Measurements from ENCODE around the gene PRDM16.

Gene PRDM16

DNA sequence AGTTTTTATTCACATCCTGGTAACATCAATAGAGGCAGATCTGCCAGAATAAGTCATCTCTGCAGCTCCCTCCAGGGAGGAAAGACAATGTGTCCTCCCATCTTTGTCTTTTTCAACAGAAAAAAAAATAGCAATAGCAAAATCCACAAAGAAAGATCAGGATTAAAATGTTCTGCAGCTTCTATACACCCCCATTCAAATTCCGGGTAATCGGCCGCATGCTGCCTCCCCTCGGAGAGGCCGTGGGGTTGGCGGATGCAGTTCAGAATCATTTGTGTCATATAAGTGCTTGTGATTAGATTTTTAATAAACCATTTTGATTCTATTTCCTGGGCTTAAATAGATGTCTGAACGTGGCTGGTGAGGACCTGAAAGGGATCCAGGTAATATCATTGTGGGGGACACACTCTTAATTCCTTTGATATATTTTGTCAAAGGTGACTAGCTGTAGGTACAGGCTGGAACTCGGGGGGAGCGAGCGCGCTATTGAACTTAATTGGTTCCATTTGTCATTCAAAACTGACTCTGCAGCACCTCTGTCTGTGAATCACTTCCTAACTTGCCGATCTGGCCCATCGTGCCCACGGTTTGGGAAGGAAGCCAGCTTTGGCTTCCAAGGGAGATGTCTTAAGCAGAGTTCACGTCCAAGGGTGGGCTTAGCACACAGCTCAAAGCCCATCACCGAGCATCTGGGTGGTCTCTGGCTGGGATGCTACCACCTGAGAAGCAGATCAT is 299.9 kb downstream of the PRDM16 start:
- DNase-seq, result no peak

DNA sequence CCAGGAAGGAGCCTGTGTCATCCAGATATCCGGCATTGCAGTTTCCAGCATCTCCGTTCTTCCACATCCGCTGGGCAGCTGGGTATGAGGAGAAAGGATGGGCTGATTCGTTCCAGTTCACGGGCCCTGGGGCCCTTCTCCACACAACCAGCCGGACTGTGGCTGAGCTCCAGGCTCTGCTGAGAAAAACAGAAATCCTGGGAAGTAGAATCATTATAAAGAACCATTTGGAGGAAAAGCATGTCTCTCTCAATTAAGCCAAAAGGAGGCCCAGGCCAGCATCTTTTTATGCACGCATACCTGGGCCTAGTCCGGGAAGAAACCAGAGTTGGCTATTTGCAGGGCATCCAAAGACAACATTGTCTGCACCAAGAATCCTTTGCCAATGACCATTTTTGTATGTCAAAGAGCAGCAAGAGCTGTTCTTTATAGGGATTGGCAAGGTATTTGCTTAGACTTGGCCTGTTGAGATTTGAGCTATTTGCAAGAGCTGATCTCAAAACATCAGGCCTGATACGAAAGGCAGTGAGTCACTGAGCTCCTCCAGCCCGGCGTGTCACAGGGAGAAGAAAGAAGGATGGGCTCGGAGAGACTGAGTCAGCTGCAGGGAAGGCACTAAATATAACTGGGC is 300.6 kb downstream of the PRDM16 start:
- DNase-seq, result no peak

DNA sequence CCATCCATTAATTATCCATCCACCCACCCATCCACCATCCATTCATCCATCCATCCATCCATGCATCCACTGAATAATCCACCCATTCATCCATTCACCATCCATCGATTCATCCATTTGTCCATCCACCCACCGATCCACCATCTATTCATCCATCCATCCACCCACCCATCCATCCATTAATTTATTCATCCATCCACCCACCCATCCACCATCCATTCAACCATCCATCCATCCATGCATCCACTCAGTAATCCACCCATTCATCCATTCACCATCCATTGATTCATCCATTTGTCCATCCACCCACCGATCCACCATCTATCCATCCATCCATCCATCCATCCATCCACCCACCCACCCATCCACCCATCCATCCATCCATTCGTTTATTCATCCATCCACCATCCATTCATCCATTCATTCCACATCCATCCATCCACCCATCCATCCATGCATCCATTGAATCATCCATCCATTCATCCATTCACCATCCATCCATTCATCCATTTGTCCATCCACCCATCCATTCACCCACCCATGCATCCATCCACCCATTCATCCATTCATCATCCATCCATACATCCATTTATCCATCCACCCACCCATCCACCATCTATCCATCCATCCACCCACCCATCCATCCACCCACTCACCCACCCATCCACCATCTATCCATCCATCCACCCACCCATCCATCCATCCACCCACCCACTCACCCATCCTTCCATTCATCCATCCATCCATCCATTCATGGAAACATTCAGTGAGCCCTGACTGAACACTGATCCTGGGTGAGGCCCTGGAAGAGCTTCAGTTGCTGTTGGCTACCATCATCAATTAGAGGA is 302.1 kb downstream of the PRDM16 start:
- DNase-seq, result no peak

DNA sequence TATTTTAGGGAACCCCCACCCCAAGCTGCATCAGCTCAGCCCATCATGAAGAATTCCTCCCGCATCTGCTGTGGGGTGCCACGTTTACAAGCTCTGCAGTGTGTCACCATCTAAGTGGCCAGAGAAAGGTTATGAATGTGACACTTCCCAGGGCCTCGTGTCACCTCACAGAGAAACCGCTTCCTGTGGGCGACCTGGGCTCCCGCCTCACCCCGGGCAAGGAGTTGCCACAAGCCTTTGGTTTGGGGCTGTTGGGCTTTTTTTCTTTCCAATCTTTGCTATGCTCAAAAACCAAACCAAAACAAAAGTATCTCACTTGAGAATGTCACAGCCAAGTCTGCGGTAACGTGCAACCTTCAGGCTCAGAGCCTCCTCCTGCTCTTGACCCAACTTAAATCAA is 303.3 kb downstream of the PRDM16 start:
- DNase-seq, result no peak

DNA sequence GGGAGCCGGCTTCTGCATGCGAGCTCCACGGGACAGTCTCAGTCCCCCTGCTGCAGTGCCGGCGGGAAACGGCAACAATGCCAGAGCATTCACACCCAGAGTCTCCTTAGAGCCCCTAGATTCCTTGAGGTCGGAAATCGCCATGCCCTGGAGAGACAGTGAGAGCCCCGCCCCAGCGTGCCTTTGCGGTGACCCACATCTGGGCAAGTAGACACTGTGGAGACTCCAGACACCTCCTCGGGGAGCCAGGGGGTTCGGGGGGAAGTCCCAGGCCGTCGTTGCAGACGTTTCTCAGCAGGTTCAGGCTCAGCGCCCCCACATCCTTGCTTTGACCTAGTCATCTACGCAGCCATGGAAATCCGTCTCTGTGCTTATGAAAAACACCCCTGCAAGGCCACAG is 304.2 kb downstream of the PRDM16 start:
- DNase-seq, result no peak

DNA sequence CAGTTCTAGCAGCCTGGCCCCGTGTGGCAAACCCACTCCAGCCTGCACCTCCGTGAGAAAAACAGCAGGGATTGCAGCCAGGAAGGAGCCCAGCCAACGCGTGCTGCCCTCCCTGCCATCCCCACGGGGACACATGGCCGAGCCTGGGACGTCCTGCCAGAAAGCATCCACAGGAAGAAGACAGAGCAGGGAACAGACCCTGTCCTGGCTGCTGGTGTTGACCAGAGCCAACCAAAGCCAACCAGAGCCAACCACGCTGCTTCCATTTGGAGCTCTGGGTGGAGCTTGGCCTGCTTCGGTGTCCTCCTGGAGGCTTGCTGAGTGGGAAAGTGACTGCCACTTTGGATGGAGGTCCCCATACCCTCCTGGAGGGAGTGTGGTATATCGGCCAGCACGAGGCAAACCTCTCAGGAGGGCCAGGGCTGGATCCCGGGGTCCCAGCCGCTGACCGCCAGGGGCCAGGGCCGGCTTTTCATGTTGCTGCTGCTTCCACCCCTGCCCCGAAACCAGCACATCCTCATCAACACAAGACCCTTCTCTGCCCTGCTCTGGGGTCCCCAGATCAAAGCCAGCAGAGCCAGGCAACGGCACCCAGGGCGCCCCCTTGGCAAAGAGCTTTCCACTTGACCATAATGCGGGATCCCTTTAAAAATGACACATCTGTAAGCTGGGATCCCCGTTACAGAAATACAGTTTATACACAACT is 304.9 kb downstream of the PRDM16 start:
- DNase-seq, result no peak

DNA sequence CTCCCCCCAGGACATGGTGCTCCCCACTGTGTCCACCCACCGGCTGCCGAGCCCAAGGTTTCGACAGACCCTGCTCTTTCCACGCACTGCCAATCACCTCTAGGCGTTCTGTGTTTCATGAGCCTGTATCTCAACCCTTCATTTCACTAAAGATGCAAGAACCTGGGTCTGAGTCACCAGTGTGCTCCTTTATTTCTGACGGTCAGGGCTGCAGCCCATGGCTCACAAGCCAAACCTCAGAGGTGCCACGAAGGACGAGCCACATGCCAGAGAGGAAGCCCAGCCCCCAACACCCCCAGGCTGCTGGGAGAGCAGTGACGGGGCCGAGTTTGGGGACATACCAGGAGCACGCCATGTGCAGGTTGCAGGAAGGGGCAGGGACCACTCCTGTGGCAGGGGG is 306.2 kb downstream of the PRDM16 start:
- no peak for DNase-seq

DNA sequence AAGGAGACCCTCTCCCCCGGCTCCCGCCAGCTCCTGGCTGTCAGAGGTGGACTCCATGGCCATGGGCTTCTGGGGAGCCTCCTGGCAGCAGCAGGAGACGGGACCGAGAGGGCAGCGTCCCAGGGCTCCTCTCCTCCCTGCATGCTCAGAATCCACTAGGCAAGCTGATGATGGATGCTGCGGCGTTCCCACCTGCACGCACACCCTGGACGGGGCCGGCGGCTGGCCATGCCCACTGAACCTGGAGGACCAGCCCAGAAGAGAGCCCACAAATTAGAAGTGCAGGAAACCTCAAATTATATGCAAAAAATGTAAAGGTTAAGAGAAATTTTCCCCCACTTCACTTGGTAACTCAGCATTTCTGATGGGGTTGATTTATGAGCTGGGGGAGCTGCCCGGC is 308.2 kb downstream of the PRDM16 start:
- DNase-seq, result no peak

DNA sequence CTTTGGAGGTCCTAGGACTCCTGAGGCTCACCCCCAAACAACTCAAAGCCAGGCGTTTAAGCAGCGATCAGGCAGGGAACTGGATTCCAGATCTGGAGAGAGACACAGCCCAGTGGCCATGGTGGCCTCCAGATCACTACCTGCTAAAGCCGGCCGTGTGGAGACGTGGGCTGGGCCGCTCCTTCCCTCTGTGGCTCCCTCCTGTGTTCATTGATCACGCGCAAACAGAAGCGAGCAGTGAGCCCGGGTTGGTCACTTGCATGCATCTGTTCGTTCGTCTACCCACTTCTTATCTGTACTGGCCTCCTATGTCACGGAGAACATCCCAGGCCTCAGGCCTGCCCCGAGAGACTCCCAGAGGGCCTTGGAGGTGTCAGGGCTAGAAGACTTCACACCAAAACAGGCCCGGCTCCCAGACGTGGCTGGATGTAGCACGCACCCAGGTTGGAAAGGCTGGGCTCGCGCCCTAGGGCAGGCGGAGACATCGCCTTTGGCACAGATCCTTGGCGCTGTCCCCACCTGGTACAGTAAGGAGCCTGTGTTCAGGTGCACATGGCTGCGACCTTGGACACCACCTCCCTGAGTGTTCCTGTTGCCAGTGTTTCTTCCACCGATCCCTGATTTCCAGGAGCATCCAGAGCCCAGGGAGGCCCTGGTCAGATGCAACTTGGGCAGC is 308.7 kb downstream of the PRDM16 start:
- DNase-seq, result no peak

DNA sequence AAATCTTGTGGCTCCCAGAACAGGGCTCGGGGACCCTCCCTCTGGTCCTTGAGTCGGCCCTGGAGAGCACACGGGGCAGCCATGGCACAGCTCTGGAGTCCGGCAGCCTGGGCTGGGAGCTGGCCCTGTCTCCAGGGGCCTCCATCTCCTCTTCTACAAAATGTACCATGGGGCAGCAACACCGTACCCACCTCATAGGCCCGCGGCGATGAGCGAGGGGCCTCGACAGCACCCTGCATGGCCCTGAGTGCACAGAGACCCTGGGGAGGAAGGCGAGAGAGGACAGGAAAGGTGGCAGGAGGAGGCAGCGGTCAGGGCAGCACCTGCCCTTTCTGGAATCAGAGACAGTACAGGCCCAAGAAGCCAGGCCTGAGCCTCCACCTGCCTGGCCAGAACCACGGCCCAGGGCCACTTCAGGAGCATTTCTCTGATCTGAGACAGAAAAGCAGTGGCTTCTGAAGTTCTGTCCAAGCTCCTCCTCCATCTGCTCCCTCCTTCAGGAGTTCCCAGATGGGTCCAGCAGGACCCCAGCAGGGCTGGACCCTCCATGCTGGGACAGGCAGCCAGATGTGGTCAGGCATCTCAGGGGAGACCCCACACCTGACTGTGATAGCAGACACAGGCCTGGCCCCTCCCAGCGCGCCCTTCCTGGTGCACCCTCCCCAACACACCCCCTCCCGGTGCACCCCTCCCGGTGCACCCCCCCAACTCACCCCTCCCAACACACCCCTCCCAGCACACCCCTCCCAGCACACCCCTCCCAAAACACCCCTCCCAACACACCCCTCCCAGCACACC is 309.6 kb downstream of the PRDM16 start:
- no peak for DNase-seq

DNA sequence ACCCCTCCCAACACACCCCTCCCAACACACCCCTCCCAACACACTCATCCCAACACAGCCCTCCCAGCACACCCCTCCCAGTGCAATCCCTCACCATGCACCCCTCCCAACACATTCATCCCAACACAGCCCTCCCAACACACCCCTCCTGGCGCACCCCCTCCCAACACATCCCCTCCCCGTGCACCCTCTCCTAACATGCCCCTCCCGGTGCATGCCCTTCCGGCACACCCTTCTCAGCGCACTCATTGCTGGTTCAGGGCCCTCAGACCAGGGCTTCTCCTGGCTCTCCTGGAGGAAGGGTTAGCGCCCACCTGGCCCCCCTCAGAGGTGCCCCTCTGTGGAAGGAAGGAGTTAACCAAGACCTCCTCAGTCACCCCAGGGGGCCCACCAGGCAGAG is 310.9 kb downstream of the PRDM16 start:
- no peak for DNase-seq

DNA sequence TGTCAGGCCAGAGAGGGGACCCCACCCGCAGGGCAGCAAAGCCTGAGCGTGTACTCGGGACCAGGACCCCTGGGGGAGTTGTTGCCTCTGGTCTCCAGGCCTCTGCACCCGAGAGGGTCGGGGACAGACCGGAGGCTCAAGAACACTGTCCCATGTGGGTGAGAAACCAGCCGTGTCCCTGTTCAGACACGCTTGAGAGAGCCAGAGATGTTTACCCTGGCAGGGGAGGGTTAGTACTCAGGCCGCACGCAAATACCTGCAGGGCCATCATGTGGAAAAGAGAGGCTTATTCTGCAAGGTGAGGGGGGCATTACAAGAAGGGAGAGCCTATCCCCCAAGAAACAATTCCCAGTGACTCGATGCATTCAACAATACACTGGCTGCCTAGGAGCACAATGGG is 311.5 kb downstream of the PRDM16 start:
- no peak for DNase-seq

DNA sequence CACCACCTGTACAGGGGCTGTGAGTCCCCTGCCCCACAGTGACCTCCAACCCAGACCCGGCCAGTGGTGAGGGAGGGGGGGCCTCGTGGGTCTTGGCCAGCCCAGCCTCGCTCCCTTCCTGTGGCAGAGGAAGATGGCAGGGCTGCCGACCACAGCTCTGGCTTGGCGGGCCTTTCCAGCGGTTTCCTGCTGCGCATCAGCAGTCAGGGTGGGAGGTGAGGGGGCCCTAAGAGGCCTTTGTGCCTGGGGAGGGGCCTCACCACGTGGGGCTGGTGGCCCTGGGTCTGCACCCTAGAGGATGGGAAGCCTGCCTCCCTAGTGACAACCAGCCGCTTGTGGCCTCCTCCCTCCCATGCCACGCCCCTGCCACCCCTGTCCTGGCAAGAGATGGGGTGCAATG is 312.9 kb downstream of the PRDM16 start:
- DNase-seq, result no peak

DNA sequence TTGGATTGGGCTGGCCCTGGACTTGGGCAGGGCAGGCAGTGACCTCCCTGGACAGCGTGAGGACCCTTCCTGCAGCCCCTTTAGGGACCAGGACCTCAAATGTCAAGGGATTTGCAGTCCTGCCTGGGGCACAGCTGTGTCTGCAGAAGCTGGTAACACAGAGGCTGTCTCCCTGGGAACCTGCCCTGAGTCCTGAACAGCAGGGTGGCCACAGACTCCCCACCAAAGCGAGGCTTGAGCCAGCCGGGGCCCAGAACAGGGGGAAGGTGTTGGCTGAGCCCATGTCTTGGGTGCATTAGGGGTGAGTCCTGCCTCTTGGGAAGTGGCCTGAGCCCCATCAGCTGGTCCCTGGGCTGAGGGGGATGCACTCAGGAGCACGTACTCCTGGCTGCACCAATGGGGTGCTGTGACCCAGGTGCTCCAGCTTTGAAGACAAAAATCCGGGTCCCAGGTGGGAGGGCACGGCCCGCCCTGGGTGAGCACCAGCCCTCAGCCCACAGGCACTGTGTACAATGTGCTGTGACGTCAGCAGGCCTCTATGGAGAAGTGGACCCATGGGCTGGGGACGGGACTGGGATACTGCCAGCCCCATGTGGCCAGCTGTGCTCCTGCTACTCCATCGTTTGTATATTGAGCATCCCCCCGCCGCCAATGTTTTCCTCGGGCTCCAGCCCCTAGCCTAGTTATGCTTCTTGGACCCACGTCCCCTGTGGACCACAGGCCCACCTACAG is 313.5 kb downstream of the PRDM16 start:
- DNase-seq, result no peak

DNA sequence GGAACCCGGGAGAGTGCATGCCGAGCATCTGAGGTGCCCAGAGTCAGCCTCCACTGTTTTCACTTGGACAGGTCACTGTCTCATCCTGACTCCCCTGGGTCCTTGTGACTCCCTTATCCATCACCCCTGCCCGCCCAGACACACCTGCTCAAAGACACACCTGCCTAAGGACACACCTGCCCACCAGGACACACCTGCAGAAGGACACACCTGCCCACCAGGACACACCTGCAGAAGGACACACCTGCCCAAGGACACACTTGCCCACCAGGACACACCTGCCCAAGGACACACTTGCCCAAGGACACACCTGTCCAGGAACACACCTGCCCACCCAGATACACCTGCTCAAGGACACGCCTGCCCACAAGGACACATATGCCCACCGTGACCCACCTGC is 314.7 kb downstream of the PRDM16 start:
- no peak for DNase-seq

DNA sequence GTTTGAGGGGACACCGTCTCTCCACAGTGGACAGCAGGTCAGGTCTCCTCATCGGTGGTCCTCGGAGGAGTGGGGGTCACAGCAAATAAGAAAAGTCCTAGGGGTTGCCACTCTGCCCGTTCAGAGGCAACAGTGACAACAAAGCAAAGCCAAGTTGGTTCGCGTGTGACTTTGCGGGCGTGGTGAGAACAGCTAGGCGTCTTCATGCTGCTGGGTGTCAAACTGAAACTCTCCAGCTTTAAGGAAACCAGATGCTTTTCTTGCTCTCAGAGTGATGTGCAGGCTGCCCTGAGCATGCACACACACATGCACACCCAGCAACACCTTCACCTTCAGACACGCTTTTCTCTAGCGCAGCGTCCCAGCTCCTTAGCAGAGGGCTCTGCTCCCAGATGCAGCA is 315.4 kb downstream of the PRDM16 start:
- no peak for DNase-seq

DNA sequence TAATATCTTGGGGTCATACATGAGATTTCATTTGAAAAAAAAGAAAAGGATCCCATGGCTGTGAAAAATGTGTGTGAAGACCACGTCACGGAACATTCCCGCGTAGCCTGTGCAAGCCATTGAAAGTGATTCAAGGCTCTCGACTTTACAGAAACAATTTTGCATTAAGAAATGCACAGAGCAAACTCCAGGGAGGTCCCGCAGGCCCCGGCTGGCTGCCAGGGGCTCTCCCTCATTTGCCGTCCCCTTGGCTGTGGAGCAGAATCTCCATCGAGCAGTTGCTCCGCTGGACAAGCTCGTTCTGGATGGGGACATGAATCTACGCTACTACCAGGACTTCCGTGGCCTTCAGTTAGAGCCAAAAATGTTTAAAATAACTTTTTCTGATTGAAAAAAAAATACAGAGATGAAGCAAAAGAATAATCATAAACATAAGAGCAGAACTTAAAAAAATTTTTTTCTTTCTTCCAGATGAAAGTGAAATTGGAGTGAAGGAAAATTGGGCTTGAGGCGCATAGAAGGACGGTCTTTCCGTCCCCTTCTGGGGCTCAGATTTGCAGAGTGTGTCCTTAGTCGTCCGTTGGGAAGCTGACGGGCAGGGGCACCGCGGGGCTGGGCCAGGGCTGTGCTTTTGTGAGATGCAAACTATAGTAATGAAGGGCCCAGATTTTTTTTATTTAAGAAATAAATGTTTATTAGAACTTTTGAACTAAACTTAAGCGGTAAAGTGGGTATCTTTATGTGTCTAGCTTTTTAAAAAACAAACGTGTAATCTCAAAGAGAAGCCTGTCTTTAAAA is 317.4 kb downstream of the PRDM16 start:
- no peak for DNase-seq

DNA sequence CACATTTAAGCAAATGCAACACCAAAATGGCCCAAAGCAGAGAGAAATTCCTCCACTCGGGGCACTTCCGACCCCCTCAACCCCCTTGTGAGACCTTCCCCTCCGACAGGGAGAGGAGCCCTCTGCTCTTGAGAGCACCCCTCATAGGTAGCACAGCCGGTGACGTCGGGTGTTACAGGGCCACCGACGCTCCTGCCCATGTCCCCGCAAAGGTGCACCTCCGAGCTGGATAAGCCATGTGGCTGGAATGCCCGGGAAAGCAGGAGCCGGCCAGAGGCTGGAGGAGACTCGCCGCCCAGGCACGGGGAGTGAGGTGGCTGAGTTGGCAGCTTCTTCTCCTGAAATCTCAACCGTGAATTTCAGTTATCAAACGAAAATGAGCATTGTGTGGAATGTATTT is 318.4 kb downstream of the PRDM16 start:
- no peak for DNase-seq

DNA sequence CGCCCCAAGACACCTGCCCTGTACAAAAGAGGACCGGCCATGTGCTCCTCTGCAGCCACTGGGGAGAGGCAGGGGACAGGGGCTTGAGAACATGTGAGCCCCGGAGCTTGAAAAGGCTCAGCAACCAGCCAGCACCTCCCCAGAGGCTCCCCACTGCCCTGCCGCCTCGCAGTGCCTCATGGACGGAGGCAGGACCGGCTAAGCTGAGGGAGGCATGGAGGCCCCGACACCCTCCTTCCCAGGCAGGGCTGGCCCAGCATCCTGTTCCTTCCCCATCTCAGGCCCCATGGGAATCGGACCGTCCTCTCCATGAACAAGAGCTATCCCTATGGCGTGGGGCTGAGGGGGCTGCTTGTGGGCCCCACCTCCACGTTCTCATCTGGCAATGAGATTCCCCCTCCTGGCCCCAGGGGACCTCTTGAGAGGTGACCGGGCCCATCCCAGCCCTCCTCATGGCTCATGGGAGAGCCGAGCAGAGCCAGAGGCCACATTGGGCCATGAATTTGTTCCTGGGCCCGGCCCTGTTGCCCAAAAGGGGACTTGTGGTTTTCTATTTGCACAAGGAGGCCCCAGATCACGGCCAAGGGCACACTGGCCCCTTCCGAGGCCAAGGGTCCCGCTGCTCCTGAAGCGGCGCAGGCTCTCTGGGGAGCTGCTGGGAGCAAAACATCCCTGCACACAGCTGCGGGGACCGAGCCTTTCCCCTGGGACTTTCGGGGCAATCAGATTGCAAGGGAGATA is 320.3 kb downstream of the PRDM16 start:
- no peak for DNase-seq

DNA sequence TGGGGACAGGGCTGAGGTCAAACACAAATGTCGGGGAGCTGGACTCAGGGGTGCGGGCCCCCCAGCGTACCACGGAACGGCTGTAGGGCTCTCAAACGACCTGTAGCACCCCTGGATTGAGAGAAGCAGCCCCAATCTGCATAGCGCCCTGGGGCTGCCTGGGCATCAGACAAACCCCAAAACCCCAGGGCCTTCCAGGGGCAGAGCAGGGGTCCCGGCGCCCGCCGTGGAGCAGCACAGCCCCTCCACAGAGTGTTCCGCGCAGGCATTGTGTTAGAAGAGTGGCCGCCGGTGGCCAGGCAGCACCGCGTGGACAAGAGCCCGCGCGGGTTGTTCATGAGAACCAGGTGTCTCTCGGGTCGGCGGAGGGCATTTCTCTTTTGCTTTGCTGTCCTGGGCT is 321.3 kb downstream of the PRDM16 start:
- DNase-seq, result no peak

Data from NCI-H82 (cell line).